Measurements from ENCODE around the gene ACTR5. TPM values are rescaled to one million over a fixed set of nuclear protein-coding genes. Genes with fewer than 3 reads are reported as not detected.

The ACTR5 gene
- total RNA-seq, 1 experiment from 2014 or later, result 9.8 TPM

DNA sequence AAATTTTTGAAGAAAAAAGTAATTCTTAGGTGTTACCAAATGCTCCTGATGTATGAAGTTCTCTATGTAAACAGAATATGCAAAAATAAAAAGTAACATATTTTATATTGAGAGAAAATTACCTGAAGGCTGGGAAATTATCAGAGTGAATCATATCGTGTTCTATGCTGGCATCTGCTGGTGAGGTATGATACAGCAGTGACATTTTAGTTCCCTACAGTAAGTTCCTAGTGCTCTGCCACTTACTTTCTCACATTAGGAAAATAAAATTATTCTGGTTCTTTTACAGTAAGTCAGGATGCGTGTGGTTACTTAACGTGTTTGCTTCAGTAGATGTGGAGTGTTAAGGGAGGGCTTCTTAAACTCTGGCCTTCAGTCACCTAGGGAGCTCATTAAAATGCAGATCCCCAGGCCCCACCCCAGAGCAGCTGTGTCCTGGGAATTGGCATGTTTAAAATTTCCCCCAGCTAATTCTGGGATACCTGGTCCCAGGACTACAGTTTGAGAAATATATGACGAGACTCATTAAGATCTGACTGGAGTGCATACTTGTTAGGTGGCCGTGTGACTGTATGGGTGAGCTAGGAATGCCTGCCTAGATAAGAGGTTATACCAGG, 3.2 kb downstream of the ACTR5 start (continued):
- no peak for TF ChIP-seq TCF7 (CRISPR knock-in tag; IDR thresholded peaks at IDR 0.05; ENCODE audit: low read depth)

DNA sequence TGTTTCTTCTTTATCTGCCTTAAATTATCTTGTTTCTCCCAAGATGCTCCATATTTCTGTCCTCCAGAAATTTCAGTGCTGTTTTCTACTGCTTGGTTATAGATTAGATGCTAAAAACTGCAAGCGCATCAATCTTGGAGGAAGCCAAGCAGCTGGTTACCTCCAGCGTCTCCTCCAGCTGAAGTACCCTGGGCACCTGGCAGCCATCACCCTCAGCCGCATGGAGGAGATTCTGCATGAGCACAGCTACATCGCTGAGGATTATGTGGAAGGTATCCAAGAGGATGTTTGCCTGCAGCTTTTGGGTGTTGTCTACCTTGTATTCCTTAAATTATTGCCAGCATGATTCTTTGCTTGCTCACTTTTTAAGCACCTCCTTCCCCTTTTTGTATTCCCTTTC, 3.8 kb downstream of the ACTR5 start:
- H3K9me3 Mint-ChIP-seq, result no peaks in the 10 kb centered on the region
- H3K27ac Mint-ChIP-seq, result no peak overlapping the region
- H3K27me3 Mint-ChIP-seq (ENCODE audit: low read depth), result peaks cover 7% of the 10 kb centered on the region
- H3K4me3 Mint-ChIP-seq, result no peak overlapping the region
- ATAC-seq, result no peak
- ChIA-PET POLR2A (no interaction called here), CTCF (interaction anchor here (0.6 to 7.4 kb wide), 10 partner anchors 21 to 107 kb away, joined by 3 to 127 read pairs (median 5); partner anchors contain the start of gene SLC32A1)
- TF ChIP-seq ZNF671 (CRISPR knock-in tag; IDR thresholded peaks at IDR 0.05) (no peak), OVOL2 (CRISPR knock-in tag; IDR thresholded peaks at IDR 0.05; ENCODE audit: borderline replicate concordance) (no peak), NFYB (CRISPR knock-in tag; conservative IDR thresholded peaks at IDR 0.05; ENCODE audit: low read depth) (no peak), GRHL2 (CRISPR knock-in tag; IDR thresholded peaks at IDR 0.05; ENCODE audit: insufficient replicate concordance, severe bottlenecking) (no peak), ZNF396 (CRISPR knock-in tag; IDR thresholded peaks at IDR 0.05; ENCODE audit: borderline replicate concordance) (no peak), ZNF317 (CRISPR knock-in tag; IDR thresholded peaks at IDR 0.05; ENCODE audit: borderline replicate concordance, low read depth) (no peak), TP53 (CRISPR knock-in tag; IDR thresholded peaks at IDR 0.05) (no peak), NFE2L1 (CRISPR knock-in tag; IDR thresholded peaks at IDR 0.05) (no peak), RELA (CRISPR knock-in tag; IDR thresholded peaks at IDR 0.05; ENCODE audit: borderline replicate concordance) (no peak)
- TF ChIP-seq, protein P1, sequence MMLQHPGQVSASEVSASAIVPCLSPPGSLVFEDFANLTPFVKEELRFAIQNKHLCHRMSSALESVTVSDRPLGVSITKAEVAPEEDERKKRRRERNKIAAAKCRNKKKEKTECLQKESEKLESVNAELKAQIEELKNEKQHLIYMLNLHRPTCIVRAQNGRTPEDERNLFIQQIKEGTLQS (CRISPR knock-in tag; conservative IDR thresholded peaks at IDR 0.05), result no peak
- TF ChIP-seq, protein P2, sequence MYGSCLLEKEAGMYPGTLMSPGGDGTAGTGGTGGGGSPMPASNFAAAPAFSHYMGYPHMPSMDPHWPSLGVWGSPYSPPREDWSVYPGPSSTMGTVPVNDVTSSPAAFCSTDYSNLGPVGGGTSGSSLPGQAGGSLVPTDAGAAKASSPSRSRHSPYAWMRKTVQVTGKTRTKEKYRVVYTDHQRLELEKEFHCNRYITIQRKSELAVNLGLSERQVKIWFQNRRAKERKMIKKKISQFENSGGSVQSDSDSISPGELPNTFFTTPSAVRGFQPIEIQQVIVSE (CRISPR knock-in tag; IDR thresholded peaks at IDR 0.05; ENCODE audit: borderline replicate concordance), result no peak
- TF ChIP-seq, protein P3, sequence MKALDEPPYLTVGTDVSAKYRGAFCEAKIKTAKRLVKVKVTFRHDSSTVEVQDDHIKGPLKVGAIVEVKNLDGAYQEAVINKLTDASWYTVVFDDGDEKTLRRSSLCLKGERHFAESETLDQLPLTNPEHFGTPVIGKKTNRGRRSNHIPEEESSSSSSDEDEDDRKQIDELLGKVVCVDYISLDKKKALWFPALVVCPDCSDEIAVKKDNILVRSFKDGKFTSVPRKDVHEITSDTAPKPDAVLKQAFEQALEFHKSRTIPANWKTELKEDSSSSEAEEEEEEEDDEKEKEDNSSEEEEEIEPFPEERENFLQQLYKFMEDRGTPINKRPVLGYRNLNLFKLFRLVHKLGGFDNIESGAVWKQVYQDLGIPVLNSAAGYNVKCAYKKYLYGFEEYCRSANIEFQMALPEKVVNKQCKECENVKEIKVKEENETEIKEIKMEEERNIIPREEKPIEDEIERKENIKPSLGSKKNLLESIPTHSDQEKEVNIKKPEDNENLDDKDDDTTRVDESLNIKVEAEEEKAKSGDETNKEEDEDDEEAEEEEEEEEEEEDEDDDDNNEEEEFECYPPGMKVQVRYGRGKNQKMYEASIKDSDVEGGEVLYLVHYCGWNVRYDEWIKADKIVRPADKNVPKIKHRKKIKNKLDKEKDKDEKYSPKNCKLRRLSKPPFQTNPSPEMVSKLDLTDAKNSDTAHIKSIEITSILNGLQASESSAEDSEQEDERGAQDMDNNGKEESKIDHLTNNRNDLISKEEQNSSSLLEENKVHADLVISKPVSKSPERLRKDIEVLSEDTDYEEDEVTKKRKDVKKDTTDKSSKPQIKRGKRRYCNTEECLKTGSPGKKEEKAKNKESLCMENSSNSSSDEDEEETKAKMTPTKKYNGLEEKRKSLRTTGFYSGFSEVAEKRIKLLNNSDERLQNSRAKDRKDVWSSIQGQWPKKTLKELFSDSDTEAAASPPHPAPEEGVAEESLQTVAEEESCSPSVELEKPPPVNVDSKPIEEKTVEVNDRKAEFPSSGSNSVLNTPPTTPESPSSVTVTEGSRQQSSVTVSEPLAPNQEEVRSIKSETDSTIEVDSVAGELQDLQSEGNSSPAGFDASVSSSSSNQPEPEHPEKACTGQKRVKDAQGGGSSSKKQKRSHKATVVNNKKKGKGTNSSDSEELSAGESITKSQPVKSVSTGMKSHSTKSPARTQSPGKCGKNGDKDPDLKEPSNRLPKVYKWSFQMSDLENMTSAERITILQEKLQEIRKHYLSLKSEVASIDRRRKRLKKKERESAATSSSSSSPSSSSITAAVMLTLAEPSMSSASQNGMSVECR (CRISPR knock-in tag; IDR thresholded peaks at IDR 0.05; ENCODE audit: borderline replicate concordance), result no peak
- TF ChIP-seq, protein P4, sequence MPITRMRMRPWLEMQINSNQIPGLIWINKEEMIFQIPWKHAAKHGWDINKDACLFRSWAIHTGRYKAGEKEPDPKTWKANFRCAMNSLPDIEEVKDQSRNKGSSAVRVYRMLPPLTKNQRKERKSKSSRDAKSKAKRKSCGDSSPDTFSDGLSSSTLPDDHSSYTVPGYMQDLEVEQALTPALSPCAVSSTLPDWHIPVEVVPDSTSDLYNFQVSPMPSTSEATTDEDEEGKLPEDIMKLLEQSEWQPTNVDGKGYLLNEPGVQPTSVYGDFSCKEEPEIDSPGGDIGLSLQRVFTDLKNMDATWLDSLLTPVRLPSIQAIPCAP (CRISPR knock-in tag; IDR thresholded peaks at IDR 0.05), result no peak
- TF ChIP-seq, protein P5, sequence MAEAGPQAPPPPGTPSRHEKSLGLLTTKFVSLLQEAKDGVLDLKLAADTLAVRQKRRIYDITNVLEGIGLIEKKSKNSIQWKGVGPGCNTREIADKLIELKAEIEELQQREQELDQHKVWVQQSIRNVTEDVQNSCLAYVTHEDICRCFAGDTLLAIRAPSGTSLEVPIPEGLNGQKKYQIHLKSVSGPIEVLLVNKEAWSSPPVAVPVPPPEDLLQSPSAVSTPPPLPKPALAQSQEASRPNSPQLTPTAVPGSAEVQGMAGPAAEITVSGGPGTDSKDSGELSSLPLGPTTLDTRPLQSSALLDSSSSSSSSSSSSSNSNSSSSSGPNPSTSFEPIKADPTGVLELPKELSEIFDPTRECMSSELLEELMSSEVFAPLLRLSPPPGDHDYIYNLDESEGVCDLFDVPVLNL (CRISPR knock-in tag; IDR thresholded peaks at IDR 0.05; ENCODE audit: borderline replicate concordance, low read depth), result no peak
- peaks cover 20% of the 10 kb centered on the region for H3K4me1 Mint-ChIP-seq
- DNase-seq (ENCODE audit: low spot score), result no peak
- peaks cover 32% of the 10 kb centered on the region for H3K36me3 Mint-ChIP-seq

DNA sequence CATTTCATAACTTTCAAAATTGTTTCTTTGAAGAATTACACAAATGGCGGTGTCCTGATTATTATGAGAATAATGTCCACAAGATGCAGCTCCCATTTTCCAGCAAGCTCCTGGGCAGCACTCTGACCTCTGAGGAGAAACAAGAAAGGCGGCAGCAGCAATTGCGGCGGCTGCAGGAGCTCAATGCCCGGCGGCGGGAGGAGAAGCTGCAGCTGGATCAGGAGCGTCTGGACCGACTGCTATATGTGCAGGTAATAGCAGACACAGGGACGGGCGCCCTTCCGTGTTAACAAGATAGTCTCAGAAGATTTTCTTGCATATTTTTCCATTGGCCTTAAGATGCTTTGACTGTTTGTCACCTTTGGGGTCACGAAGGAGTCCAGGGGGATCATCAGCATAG, 6.7 kb downstream of the ACTR5 start:
- POLR2A ChIA-PET, result no interaction called here
- DNase-seq (ENCODE audit: low spot score) (no peak), ATAC-seq (no peak)
- H3K36me3 Mint-ChIP-seq, result peaks cover 48% of the 10 kb centered on the region
- 0 out of 2 replicates have a peak, but pooled peaks cover 6% of the 10 kb centered on the region for H3K4me1 Mint-ChIP-seq
- CTCF ChIA-PET, result interaction anchor here (1.0 kb wide), 1 partner anchor 36 kb away, joined by 3 read pairs; no protein-coding TSS in a partner anchor
- no peaks in the 10 kb centered on the region for H3K27me3 Mint-ChIP-seq (ENCODE audit: low read depth)
- H3K27ac Mint-ChIP-seq, result no peak overlapping the region
- no peak overlapping the region for H3K4me3 Mint-ChIP-seq
- no peaks in the 10 kb centered on the region for H3K9me3 Mint-ChIP-seq
- TF ChIP-seq, protein P3 (CRISPR knock-in tag; IDR thresholded peaks at IDR 0.05; ENCODE audit: borderline replicate concordance), result no peak
- TF ChIP-seq SMAD4 (CRISPR knock-in tag; IDR thresholded peaks at IDR 0.05), result no peak
- TF ChIP-seq, protein P6, sequence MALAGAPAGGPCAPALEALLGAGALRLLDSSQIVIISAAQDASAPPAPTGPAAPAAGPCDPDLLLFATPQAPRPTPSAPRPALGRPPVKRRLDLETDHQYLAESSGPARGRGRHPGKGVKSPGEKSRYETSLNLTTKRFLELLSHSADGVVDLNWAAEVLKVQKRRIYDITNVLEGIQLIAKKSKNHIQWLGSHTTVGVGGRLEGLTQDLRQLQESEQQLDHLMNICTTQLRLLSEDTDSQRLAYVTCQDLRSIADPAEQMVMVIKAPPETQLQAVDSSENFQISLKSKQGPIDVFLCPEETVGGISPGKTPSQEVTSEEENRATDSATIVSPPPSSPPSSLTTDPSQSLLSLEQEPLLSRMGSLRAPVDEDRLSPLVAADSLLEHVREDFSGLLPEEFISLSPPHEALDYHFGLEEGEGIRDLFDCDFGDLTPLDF (CRISPR knock-in tag; IDR thresholded peaks at IDR 0.05), result no peak
- no peak for TF ChIP-seq RELA (CRISPR knock-in tag; IDR thresholded peaks at IDR 0.05; ENCODE audit: borderline replicate concordance)
- no peak for TF ChIP-seq TEAD1 (CRISPR knock-in tag; IDR thresholded peaks at IDR 0.05)
- no peak for TF ChIP-seq ZNF138 (CRISPR knock-in tag; conservative IDR thresholded peaks at IDR 0.05)
